SK-MEL-5 (cell line): Measurements from ENCODE around the gene IL3. TPM values are rescaled to one million over a fixed set of nuclear protein-coding genes. Genes with fewer than 3 reads are reported as not detected.

Experiments used
- DNase-seq: peaks from one replicate; pipeline ENCODE4 v3.0.0-alpha.2; 2016; ENCODE audit warnings: low read depth, low spot score
- in situ Hi-C: cut with HindIII; loops from 2 replicates; pipeline ENCODE4 v1.10.0; 2016; ENCODE audit warnings: low sequenced_read_pairs, high pct_unique_total_duplicates, low pct_unique_long_range_greater_than_20kb
- total RNA-seq: library from RNA; depleted of rRNA; stranded (reverse); fragments of >200 nt; shearing (Covaris generic); gene quantifications from 2 replicates; pipeline ENCODE4 v1.2.3, GENCODE V29; 2014

IL3 gene
- total RNA-seq, 1 experiment from 2014 or later: not detected

- in situ Hi-C loops: no loop called here
- no peak for DNase-seq
Measured at GRCh38 chr5:132023258-132024116, 37.0 kb upstream of the IL3 start.

- no peak for DNase-seq
- in situ Hi-C loops: no loop called here
Measured at GRCh38 chr5:132024117-132024435, 36.4 kb upstream of the IL3 start.

- in situ Hi-C loops: no loop called here
- DNase-seq: no peak
Measured at GRCh38 chr5:132024789-132025402, 35.6 kb upstream of the IL3 start.

GRCh38 chr5:132025403-132025971 lies 35.0 kb upstream of the IL3 start:
- no peak for DNase-seq
- in situ Hi-C loops: no loop called here

- DNase-seq: no peak
- in situ Hi-C loops: no loop called here
Measured at GRCh38 chr5:132026516-132027008, 33.9 kb upstream of the IL3 start.

- in situ Hi-C loops: no loop called here
- DNase-seq: no peak
Measured at GRCh38 chr5:132027027-132027426, 33.4 kb upstream of the IL3 start.

GRCh38 chr5:132029609-132030330 lies 30.7 kb upstream of the IL3 start:
- DNase-seq: no peak
- in situ Hi-C loops: no loop called here

GRCh38 chr5:132030610-132031009 lies 29.8 kb upstream of the IL3 start:
- no peak for DNase-seq
- in situ Hi-C loops: no loop called here

GRCh38 chr5:132032196-132032595 lies 28.3 kb upstream of the IL3 start:
- DNase-seq: no peak
- in situ Hi-C loops: no loop called here

- DNase-seq: no peak
- in situ Hi-C loops: no loop called here
Measured at GRCh38 chr5:132033122-132033521, 27.3 kb upstream of the IL3 start.

- no peak for DNase-seq
- in situ Hi-C loops: no loop called here
Measured at GRCh38 chr5:132037353-132037752, 23.1 kb upstream of the IL3 start.

- DNase-seq: no peak
- in situ Hi-C loops: no loop called here
Measured at GRCh38 chr5:132044207-132044606, 16.2 kb upstream of the IL3 start.

- no peak for DNase-seq
- in situ Hi-C loops: no loop called here
Measured at GRCh38 chr5:132046880-132047299, 13.6 kb upstream of the IL3 start.

GRCh38 chr5:132049093-132049492 lies 11.4 kb upstream of the IL3 start:
- in situ Hi-C loops: no loop called here
- no peak for DNase-seq

GRCh38 chr5:132049559-132049958 lies 10.9 kb upstream of the IL3 start:
- DNase-seq: no peak
- in situ Hi-C loops: no loop called here

GRCh38 chr5:132050136-132050535 lies 10.3 kb upstream of the IL3 start:
- no peak for DNase-seq
- in situ Hi-C loops: no loop called here

GRCh38 chr5:132050661-132051552 lies 9.5 kb upstream of the IL3 start:
- in situ Hi-C loops: no loop called here
- DNase-seq: no peak
